Measurements from ENCODE around the gene PNPLA7. TPM values are rescaled to one million over a fixed set of nuclear protein-coding genes. Genes with fewer than 3 reads are reported as not detected.

Gene PNPLA7
- total RNA-seq, 4 donors from 2014 or later: 11.4 to 48.6 (median 27.2) TPM

GRCh38 chr9:137502008-137502911 is 47.9 kb downstream of the PNPLA7 start:
- no peak overlapping the region for H3K27ac ChIP-seq
- H3K36me3 ChIP-seq: peaks cover 0 to 4% (median 0%) of the 10 kb centered on the region in 3 donors
- no peak overlapping the region for H3K4me3 ChIP-seq
- H3K4me1 ChIP-seq: no peaks in the 10 kb centered on the region
- no peak for DNase-seq
- H3K27me3 ChIP-seq: no peaks in the 10 kb centered on the region
- TF ChIP-seq POLR2A (IDR thresholded peaks at IDR 0.05) (no peak), CTCF (IDR thresholded peaks at IDR 0.05) (no peak)
- H3K9me3 ChIP-seq: no peaks in the 10 kb centered on the region

GRCh38 chr9:137501457-137501856 is 48.7 kb downstream of the PNPLA7 start:
- no peak for DNase-seq
- Histone ChIP-seq H3K9me3 (no peaks in the 10 kb centered on the region), H3K27me3 (no peaks in the 10 kb centered on the region)

GRCh38 chr9:137500666-137501397 is 49.4 kb downstream of the PNPLA7 start:
- TF ChIP-seq POLR2A (IDR thresholded peaks at IDR 0.05): no peak
- no peak for TF ChIP-seq CTCF (IDR thresholded peaks at IDR 0.05)
- Histone ChIP-seq H3K36me3 (peaks cover 0 to 9% (median 0%) of the 10 kb centered on the region in 3 donors), H3K4me1 (no peaks in the 10 kb centered on the region), H3K27me3 (no peaks in the 10 kb centered on the region), H3K4me3 (no peak overlapping the region), H3K27ac (no peak overlapping the region), H3K9me3 (no peaks in the 10 kb centered on the region)
- no peak for DNase-seq

More at GRCh38 chr9:137501457-137501856, 48.7 kb downstream of the PNPLA7 start:
- no peak for TF ChIP-seq CTCF (IDR thresholded peaks at IDR 0.05)
- no peak for TF ChIP-seq POLR2A (IDR thresholded peaks at IDR 0.05)
- Histone ChIP-seq H3K27ac (no peak overlapping the region), H3K36me3 (peaks cover 0 to 9% (median 0%) of the 10 kb centered on the region in 3 donors), H3K4me3 (no peak overlapping the region), H3K4me1 (no peaks in the 10 kb centered on the region)

- Histone ChIP-seq H3K27me3 (no peaks in the 10 kb centered on the region), H3K9me3 (no peaks in the 10 kb centered on the region), H3K36me3 (peaks cover 0 to 5% (median 0%) of the 10 kb centered on the region in 3 donors), H3K27ac (no peak overlapping the region), H3K4me1 (no peaks in the 10 kb centered on the region), H3K4me3 (no peak overlapping the region)
- TF ChIP-seq CTCF (IDR thresholded peaks at IDR 0.05): no peak
- no peak for TF ChIP-seq POLR2A (IDR thresholded peaks at IDR 0.05)
- no peak for DNase-seq
These were observed 50.1 kb downstream of the PNPLA7 start for GRCh38 chr9:137499858-137500661.

GRCh38 chr9:137499416-137499815 is 50.8 kb downstream of the PNPLA7 start:
- DNase-seq: no peak
- H3K4me1 ChIP-seq: no peaks in the 10 kb centered on the region
- no peak for TF ChIP-seq POLR2A (IDR thresholded peaks at IDR 0.05)
- no peak for TF ChIP-seq CTCF (IDR thresholded peaks at IDR 0.05)
- H3K27ac ChIP-seq: no peak overlapping the region
- no peaks in the 10 kb centered on the region for H3K27me3 ChIP-seq
- peaks cover 0 to 5% (median 0%) of the 10 kb centered on the region in 3 donors for H3K36me3 ChIP-seq
- no peaks in the 10 kb centered on the region for H3K9me3 ChIP-seq
- H3K4me3 ChIP-seq: no peak overlapping the region
